HEK293T (cell line): ENCODE data around the gene P4HTM.

Experiments
- BHLHE40 ChIP-seq: fragments of 450-650 bp; IDR thresholded peaks from 2 replicates; pipeline ENCODE4 v1.6.1; 2016; ENCODE audit warnings: mild to moderate bottlenecking, moderate library complexity, borderline replicate concordance
- CTBP1 ChIP-seq: fragments of 450-650 bp; IDR thresholded peaks from 2 replicates; pipeline ENCODE4 v1.6.1; 2016; ENCODE audit warnings: borderline replicate concordance
- ELF4 ChIP-seq: fragments of 450-650 bp; IDR thresholded peaks from 2 replicates; pipeline ENCODE4 v1.6.1; 2017; ENCODE audit warnings: antibody characterized with exemption
- FOXM1 ChIP-seq: fragments of 450-650 bp; IDR thresholded peaks from 2 replicates; pipeline ENCODE4 v1.6.1; 2017; ENCODE audit warnings: mild to moderate bottlenecking, borderline replicate concordance
- HDGF ChIP-seq: fragments of 450-650 bp; IDR thresholded peaks from 2 replicates; pipeline ENCODE4 v1.6.1; 2017; ENCODE audit warnings: antibody characterized with exemption, borderline replicate concordance
- SP1 ChIP-seq: fragments of 450-650 bp; IDR thresholded peaks from 2 replicates; pipeline ENCODE4 v1.6.1; 2017
- SUZ12 ChIP-seq: fragments of 450-650 bp; IDR thresholded peaks from 2 replicates; pipeline ENCODE4 v1.6.1; 2016; ENCODE audit warnings: mild to moderate bottlenecking
- TARDBP ChIP-seq: fragments of 450-650 bp; IDR thresholded peaks from 2 replicates; pipeline ENCODE4 v1.6.1; 2016
- ZNF384 ChIP-seq: fragments of 450-650 bp; IDR thresholded peaks from 2 replicates; pipeline ENCODE4 v1.6.1; 2016

GRCh38 chr3:49017971-49018706, 28.1 kb downstream of the P4HTM start, which contains the start of gene DALRD3:
- TF ChIP-seq TARDBP (no peak), SUZ12 (no peak), SP1 (no peak), FOXM1 (no peak), ELF4 (no peak; the same call in 1 of the 2 replicates), ZNF384 (no peak), CTBP1 (peak; percentile 63; the same call in 1 of the 2 replicates), HDGF (no peak), BHLHE40 (no peak)
